Tongue (tissue), 2 donors: Measurements from ENCODE around the gene ADAMTSL4. TPM values are rescaled to one million over a fixed set of nuclear protein-coding genes. Genes with fewer than 3 reads are reported as not detected.

Source experiments
- DNase-seq: peaks from one replicate; pipeline ENCODE4 v3.0.0-alpha.2; 2015
- total RNA-seq: library from RNA; depleted of rRNA; stranded (reverse); fragments of >200 nt; gene quantifications from one replicate; pipeline ENCODE4 v1.2.3, GENCODE V29; 2014

Gene ADAMTSL4
- 50.4 TPM for total RNA-seq

GRCh38 chr1:150548632-150549495 lies at the start of gene ADAMTSL4:
TSS of gene ADAMTSL4 (plus strand) at chr1:150549408. CDS start at chr1:150552289, 2,881 bp downstream.
- peak; percentile 74 for DNase-seq

DNA sequence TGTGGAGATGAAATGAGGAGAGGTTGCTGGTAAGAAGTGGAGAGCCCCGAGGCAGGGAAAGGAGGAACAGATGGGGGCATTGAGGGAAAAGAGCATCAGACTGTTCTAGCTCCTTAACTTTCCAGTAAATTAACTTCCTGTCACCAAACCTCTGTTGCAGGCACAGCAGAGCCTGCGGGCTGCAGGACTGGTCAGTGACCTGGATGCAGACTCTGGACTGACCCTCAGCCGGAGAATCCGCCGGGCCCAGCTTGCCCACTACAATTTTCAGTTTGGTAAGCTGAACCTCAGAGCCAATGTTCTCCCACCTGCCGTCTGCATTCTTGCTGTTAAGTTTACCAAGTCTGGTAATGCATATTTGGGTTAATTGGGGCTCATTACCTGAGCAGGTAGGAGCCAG lies 43.8 kb upstream of the ADAMTSL4 start:
- no peak for DNase-seq

DNA sequence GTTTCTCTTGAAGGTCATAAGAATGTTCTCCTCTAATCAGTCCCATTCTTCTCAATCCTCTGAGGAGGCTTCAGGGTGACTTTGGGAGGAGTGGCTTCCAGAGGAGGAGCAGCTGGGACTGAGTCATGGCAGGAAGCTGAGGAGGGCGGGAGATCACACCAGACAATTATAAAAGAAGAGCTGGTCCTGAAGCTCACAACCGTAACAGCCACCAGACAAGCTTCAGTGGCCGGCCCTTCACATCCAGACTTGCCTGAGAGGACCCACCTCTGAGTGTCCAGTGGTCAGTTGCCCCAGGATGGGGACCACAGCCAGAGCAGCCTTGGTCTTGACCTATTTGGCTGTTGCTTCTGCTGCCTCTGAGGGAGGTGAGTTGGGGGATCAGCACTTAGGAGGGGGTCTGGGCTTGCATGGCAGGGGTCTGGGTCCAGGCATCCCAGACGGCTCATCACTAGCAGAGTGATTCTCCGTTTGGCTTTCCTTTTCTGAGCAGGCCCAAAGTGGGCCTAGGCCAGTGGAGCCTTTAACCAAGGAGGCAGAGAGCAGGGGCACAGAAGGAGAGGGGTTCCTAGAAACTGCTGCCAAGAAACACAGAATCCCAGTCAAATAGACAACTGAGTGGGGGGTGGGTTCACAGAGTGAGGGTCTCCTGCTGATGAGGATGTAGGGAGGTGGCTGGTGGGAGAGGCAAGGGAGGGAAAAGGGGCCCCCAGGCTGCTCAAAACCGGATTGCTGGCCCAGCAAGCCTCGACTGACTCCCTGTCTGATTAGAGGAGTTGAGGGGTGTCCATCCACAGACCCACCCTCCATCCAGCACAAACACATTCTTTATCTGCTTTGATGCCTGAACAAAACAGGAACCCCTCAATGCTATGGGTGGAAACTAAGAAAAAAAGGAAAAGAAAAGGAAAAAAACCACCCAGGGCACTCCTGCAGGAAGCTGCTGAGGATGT lies 41.0 kb upstream of the ADAMTSL4 start, which contains the start of gene ECM1:
Gene ECM1, plus strand, starts transcription at position 198 of the 953 bp plus-strand sequence. Its CDS starts 101 bp downstream, at position 299.
- DNase-seq, result no peak

- DNase-seq, result no peak
Measured at GRCh38 chr1:150508982-150509381, 40.2 kb upstream of the ADAMTSL4 start.

GRCh38 chr1:150511551-150511950 lies 37.7 kb upstream of the ADAMTSL4 start:
- DNase-seq, result no peak

DNA sequence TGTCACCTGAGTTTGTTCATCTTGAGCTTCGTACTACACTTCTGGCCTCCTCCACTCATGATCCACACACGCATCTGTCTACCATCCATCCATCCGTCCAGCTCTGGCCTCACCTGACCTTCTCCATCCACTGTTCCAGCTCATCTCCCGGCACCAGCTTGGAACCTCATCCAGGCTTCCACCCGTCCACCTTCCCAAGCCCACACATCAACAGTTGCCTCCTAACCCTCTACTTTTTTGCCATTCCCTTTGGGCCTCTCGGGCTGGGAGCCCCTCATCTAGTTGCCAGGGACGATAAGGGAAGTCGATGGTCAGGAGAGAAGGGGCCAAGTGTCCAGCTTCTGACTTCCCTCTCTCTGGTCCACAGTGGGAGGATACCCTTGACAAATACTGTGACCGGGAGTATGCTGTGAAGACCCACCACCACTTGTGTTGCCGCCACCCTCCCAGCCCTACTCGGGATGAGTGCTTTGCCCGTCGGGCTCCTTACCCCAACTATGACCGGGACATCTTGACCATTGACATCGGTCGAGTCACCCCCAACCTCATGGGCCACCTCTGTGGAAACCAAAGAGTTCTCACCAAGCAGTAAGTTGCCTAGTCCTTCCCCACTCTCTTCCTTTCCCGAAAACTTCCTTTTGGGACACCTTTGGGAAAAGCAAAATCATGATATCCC lies 37.1 kb upstream of the ADAMTSL4 start:
- no peak for DNase-seq

- DNase-seq, result peak; percentile 37
Measured at GRCh38 chr1:150512846-150513245, 36.4 kb upstream of the ADAMTSL4 start.

GRCh38 chr1:150513351-150513791 lies 35.8 kb upstream of the ADAMTSL4 start:
- peak; percentile 61 for DNase-seq

- no peak for DNase-seq
Measured at GRCh38 chr1:150514260-150514659, 34.9 kb upstream of the ADAMTSL4 start.

DNA sequence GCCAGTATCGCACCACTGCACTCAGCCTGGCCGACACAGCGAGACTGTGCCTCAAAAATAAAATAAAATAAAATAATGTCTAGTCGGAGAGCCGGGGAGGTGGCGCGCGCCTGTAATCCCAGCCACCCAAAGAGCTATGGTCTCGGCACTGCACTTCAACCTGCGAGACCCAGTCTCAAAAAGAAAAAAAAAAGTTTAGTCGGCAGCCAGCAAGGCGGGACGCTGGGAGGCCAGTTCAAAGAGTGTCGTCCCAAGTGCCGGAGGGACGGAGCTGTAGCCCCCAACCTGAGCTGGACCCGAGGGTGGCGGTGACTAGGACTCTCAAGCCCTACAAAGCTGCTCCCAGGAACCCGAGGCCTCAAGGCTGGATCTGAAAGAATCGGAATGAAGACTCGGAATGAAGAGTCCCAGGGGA lies 34.3 kb upstream of the ADAMTSL4 start:
- DNase-seq, result no peak

GRCh38 chr1:150515328-150516049 lies 33.7 kb upstream of the ADAMTSL4 start, which contains the start of gene FALEC:
TSS of gene FALEC (plus strand) at chr1:150515752.
- peak; percentile 98 for DNase-seq

DNA sequence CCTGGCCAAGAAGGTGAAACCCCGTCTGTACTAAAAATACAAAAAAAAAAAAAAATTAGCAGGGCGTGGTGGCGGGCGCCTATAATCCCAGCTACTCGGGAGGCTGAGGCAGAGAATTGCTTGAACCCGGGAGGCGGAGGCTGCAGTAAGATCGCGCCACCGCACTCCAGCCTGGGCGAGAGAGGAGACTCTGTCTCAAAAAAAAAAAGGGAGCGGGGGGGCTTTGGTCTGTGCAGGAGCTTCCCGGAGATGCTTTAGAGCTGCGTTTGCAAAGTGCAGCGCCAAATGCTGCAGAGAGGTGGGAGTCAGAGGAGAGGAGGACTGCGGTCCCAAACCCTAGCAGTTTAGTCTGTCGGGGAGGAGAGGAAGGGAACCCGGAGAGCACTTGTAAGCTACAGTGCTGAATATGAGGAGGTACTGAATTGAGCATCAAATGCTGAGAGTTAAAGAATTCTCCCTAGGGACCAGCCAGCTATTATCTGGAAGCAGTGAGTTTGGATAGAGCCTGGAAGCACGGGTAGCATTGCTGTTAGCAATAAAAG lies 33.1 kb upstream of the ADAMTSL4 start:
- peak; percentile 43 for DNase-seq

DNA sequence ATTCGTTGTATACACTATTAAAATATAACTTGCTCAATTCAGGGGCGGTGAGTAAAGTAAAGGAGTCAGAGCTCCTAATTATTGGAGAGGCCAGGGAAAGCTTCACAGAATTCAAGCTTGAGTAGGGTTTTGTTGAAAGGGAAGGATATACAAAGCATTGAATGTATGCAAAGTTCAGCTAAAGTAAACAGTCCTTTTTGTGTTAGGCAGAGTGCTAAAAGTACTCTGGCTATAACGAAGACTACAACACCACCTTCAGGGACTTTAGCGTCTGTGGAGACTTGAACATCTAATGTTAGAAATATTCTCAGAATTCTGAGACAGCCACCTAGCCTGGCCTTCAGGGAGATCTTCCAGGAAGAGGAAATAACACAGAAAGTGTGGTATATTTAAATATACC lies 32.6 kb upstream of the ADAMTSL4 start:
- peak; percentile 19 for DNase-seq

GRCh38 chr1:150521196-150521968 lies 27.8 kb upstream of the ADAMTSL4 start:
- no peak for DNase-seq

- DNase-seq, result no peak
Measured at GRCh38 chr1:150525348-150525747, 23.9 kb upstream of the ADAMTSL4 start.

DNA sequence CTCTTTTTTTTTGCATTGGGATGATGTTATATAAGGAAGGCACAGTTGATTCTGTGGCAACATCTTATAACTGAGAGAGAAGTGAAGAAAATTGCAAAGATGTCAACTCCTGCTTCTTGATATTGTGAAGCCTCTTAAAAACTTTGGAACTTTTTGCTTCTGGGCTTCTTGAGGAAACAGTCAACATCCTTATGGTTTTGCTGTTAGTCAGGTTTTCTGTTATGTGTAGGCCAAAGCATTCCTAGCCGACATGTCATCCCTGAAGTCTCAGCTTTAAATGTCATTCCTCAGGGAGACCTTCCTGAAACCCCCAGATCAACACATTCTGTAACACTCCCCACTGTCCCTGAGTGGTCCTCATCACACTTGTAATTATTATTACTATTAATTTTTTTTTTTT lies 21.0 kb upstream of the ADAMTSL4 start:
- DNase-seq, result no peak

- peak; percentile 71 for DNase-seq
Measured at GRCh38 chr1:150529017-150529416, 20.2 kb upstream of the ADAMTSL4 start.

- no peak for DNase-seq
Measured at GRCh38 chr1:150530491-150531159, 18.6 kb upstream of the ADAMTSL4 start.

DNA sequence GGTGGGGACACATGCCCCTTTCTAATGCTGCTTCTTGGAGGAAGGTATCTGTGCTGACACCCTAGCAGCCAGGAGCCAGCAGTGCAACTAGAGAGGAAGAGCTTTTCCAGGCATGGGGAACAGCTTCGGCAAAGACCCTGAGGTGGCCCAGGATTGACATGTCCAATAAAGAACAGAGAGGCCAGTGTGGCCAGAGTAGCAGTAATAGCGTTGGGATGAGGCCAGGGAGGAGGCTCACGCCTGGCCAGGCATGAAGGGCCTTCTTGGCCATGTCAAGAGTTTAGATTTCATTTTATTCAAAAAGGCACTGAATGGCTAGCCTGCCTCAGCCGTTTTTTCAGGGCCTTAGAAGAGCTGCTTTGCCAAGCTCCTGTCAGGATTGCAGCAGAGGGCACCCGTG lies 16.3 kb upstream of the ADAMTSL4 start:
- DNase-seq, result no peak

DNA sequence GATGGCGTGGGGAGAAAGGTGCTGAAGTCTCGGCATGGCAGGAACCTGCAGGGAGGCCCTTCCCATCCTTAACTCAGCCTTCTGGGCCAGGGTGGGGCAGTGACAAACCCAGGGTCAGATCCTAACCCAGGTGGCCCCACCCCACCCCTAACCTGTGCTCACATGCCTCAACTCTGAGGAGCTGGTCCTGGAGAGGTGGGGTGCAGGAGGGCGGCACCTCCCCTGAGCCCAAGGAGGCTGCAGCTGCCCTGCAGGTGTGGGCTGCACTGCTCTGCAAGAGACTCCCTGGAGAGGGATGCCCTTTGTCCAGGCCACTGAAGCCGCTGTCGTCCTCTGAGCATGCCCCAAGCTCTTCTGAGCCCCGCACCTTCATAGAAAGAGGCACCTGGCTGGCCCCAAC lies 15.2 kb upstream of the ADAMTSL4 start:
- DNase-seq, result no peak
